Measurements from ENCODE around the gene POLA1.

POLA1 gene

DNA sequence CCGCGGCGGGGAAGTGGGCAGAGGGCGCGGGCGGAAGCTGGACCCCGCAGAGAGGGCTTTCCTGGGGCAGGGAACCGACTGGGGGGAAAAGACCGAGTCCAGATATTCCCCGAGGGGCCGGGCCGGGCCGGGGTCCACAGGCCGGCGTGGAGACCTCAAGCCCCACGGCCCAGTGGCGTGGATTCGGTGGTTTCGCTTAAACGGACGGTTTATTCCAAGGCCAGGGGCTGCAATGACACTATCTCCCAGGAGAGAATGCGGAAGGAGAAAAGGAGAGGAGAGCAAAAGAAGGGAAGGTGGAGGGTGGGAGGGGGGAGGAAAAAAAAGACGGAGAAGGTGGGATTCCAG is 311.3 kb downstream of the POLA1 start (continued):
- TF ChIP-seq POU6F1 (CRISPR knock-in tag; IDR thresholded peaks at IDR 0.05; ENCODE audit: borderline replicate concordance, low read depth) (no peak), ZNF565 (CRISPR knock-in tag; conservative IDR thresholded peaks at IDR 0.05; ENCODE audit: low read depth) (no peak), TOX (CRISPR knock-in tag; IDR thresholded peaks at IDR 0.05; ENCODE audit: borderline replicate concordance) (no peak), ZNF70 (CRISPR knock-in tag; IDR thresholded peaks at IDR 0.05) (no peak)

GRCh38 chrX:25005382-25006185 is 311.9 kb downstream of the POLA1 start:
- TF ChIP-seq ISL1 (CRISPR knock-in tag; IDR thresholded peaks at IDR 0.05) (no peak), TOX (CRISPR knock-in tag; IDR thresholded peaks at IDR 0.05; ENCODE audit: borderline replicate concordance) (no peak), OSR1 (CRISPR knock-in tag; IDR thresholded peaks at IDR 0.05) (no peak), ESRRG (CRISPR knock-in tag; IDR thresholded peaks at IDR 0.05) (no peak), ZFP30 (CRISPR knock-in tag; IDR thresholded peaks at IDR 0.05) (no peak), PPARA (CRISPR knock-in tag; IDR thresholded peaks at IDR 0.05; ENCODE audit: borderline replicate concordance) (no peak), CSDC2 (CRISPR knock-in tag; IDR thresholded peaks at IDR 0.05) (no peak), ZC3H10 (CRISPR knock-in tag; IDR thresholded peaks at IDR 0.05) (no peak), TCF4 (CRISPR knock-in tag; IDR thresholded peaks at IDR 0.05; ENCODE audit: borderline replicate concordance) (no peak), ZFP3 (CRISPR knock-in tag; IDR thresholded peaks at IDR 0.05) (no peak), CREB5 (CRISPR knock-in tag; IDR thresholded peaks at IDR 0.05; ENCODE audit: low read depth) (no peak), TSHZ2 (CRISPR knock-in tag; IDR thresholded peaks at IDR 0.05) (no peak)
- no peak for ATAC-seq

- TF ChIP-seq OSR1 (CRISPR knock-in tag; IDR thresholded peaks at IDR 0.05) (no peak), SNAI2 (CRISPR knock-in tag; IDR thresholded peaks at IDR 0.05) (no peak), ZC3H10 (CRISPR knock-in tag; IDR thresholded peaks at IDR 0.05) (no peak), POU6F1 (CRISPR knock-in tag; IDR thresholded peaks at IDR 0.05; ENCODE audit: borderline replicate concordance, low read depth) (no peak), ZNF70 (CRISPR knock-in tag; IDR thresholded peaks at IDR 0.05) (no peak), CSRNP3 (CRISPR knock-in tag; IDR thresholded peaks at IDR 0.05) (no peak), RARB (CRISPR knock-in tag; IDR thresholded peaks at IDR 0.05) (no peak), CREB5 (CRISPR knock-in tag; IDR thresholded peaks at IDR 0.05; ENCODE audit: low read depth) (no peak), ZFP3 (CRISPR knock-in tag; IDR thresholded peaks at IDR 0.05) (no peak), BACH2 (CRISPR knock-in tag; IDR thresholded peaks at IDR 0.05; ENCODE audit: borderline replicate concordance) (no peak), TCF4 (CRISPR knock-in tag; IDR thresholded peaks at IDR 0.05; ENCODE audit: borderline replicate concordance) (no peak), TSHZ2 (CRISPR knock-in tag; IDR thresholded peaks at IDR 0.05) (no peak), ISL1 (CRISPR knock-in tag; IDR thresholded peaks at IDR 0.05) (no peak), TOX (CRISPR knock-in tag; IDR thresholded peaks at IDR 0.05; ENCODE audit: borderline replicate concordance) (no peak), GLIS3 (CRISPR knock-in tag; IDR thresholded peaks at IDR 0.05) (no peak)
- no peak for ATAC-seq
Measured at GRCh38 chrX:25006586-25007058, 312.9 kb downstream of the POLA1 start.
